HEK293T (cell line): Measurements from ENCODE around the gene SERPINE1.

Experiments
- BHLHE40 ChIP-seq: fragments of 450-650 bp; IDR thresholded peaks from 2 replicates; pipeline ENCODE4 v1.6.1; 2016; ENCODE audit warnings: mild to moderate bottlenecking, moderate library complexity, borderline replicate concordance
- ELF4 ChIP-seq: fragments of 450-650 bp; IDR thresholded peaks from 2 replicates; pipeline ENCODE4 v1.6.1; 2017; ENCODE audit warnings: antibody characterized with exemption
- FOXA1 ChIP-seq: fragments of 450-650 bp; IDR thresholded peaks from 2 replicates; pipeline ENCODE4 v1.6.1; 2016; ENCODE audit warnings: mild to moderate bottlenecking
- FOXM1 ChIP-seq: fragments of 450-650 bp; IDR thresholded peaks from 2 replicates; pipeline ENCODE4 v1.6.1; 2017; ENCODE audit warnings: mild to moderate bottlenecking, borderline replicate concordance
- L3MBTL2 ChIP-seq: fragments of 450-650 bp; conservative IDR thresholded peaks from 2 replicates; pipeline ENCODE4 v1.6.1; 2016; ENCODE audit warnings: mild to moderate bottlenecking
- LEF1 ChIP-seq: fragments of 450-650 bp; IDR thresholded peaks from 2 replicates; pipeline ENCODE4 v1.6.1; 2017; ENCODE audit warnings: mild to moderate bottlenecking, borderline replicate concordance
- NFRKB ChIP-seq: fragments of 450-650 bp; IDR thresholded peaks from 2 replicates; pipeline ENCODE4 v1.6.1; 2016; ENCODE audit warnings: mild to moderate bottlenecking, moderate library complexity
- SP1 ChIP-seq: fragments of 450-650 bp; IDR thresholded peaks from 2 replicates; pipeline ENCODE4 v1.6.1; 2017
- TARDBP ChIP-seq: fragments of 450-650 bp; IDR thresholded peaks from 2 replicates; pipeline ENCODE4 v1.6.1; 2016

DNA sequence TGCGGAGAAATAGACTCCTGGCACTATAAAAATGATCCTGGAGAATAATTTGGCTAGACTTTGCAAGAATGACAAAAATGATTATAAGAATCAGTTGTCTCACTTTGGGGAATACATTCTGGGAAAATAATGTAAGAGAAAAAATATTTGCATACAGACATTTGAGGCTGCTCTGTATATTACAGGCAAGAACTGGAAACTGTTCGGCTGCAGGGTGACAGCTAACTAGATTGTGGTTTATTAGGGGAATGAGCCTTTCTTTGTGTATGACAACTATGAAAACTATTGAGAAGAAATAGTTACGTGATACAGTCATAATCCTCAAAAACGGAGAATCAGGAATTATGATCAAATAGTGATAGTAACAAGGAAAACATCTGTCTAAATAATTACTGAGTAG lies 33.0 kb upstream of the SERPINE1 start:
- TF ChIP-seq L3MBTL2 (no peak), SP1 (no peak), BHLHE40 (no peak), FOXA1 (no peak), LEF1 (no peak), ELF4 (no peak), FOXM1 (no peak), NFRKB (no peak), TARDBP (no peak)
